GM12892 (cell line): Measurements from ENCODE around the gene AFG3L2.

Experiments
- POLR2A ChIP-seq: IDR thresholded peaks from 2 replicates; pipeline ENCODE4 v1.6.1; 2011; ENCODE audit warnings: low read depth, low read length, control low read depth
- POLR2AphosphoS5 ChIP-seq: IDR thresholded peaks from 2 replicates; pipeline ENCODE4 v1.6.1; 2011; ENCODE audit warnings: low read depth, low read length, control low read depth

DNA sequence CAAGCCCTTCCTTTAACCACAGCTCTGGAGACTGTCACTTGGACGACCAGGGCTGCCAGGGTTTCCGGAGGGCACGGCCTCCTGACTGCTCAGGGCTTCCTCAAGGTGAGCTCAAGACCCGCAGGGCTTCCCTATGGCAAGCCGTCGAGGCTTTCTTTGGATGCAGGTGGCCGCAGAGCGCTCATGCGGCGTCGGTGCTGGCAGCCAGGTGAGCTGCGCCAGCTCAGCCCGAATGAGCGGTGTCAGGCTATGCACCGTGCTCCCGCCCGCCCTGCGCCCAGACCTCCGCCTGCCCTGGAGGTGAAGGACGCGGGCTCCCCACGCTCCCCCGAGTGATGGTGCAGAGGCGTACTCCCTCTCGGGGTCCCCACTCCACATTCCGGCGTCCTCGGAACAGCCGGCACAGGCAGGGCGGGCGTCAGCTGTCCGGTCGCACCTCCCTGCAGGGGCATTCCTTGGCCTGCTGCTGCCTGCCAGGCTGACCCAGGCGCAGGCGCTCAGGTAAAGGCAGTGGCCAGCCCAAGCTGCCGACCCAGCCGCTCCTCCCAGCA, 89.8 kb downstream of the AFG3L2 start:
- TF ChIP-seq POLR2AphosphoS5 = no peak
- no peak for TF ChIP-seq POLR2A
